ENCODE measurements around the gene RFC1.

GRCh38 chr4:39415678-39416283 lies 49.6 kb upstream of the RFC1 start:
- TF ChIP-seq CTCF (IDR thresholded peaks at IDR 0.05; ENCODE audit: extremely low read depth in 1 of 2, insufficient read depth in 1 of 2, low read depth in 1 of 2, low read length in 2 of 2), result no peak
- no peak for TF ChIP-seq POLR2AphosphoS5 (IDR thresholded peaks at IDR 0.05; ENCODE audit: insufficient read depth, low read depth, low read length)

Data from endothelial cell of umbilical vein (primary cell).